GM12873 (cell line): ENCODE results near the gene DRC7.

Experiments
- CTCF ChIP-seq: IDR thresholded peaks from 2 replicates; pipeline ENCODE4 v1.5.1; 2012; ENCODE audit warnings: low read depth, mild to moderate bottlenecking, moderate library complexity, low read length, control low read depth; ENCODE audit not compliant: insufficient read depth; ENCODE audit errors: missing control alignments

Gene DRC7

GRCh38 chr16:57775661-57776469 is 81.3 kb downstream of the DRC7 start:
- TF ChIP-seq CTCF, result peak; percentile 34

- TF ChIP-seq CTCF, result no peak
These were observed 84.1 kb downstream of the DRC7 start for GRCh38 chr16:57778658-57779057.

- TF ChIP-seq CTCF, result no peak
These were observed 86.7 kb downstream of the DRC7 start for GRCh38 chr16:57781349-57781740.
